Esophagus muscularis mucosa (tissue), 3 donors: ENCODE data around the gene USH1G.
"Not testable (repeated sequence)": the region's sequence is repeated elsewhere in the genome, so short reads cannot be mapped to it uniquely, and the experiment has no call there.

Experiments used
- POLR2A ChIP-seq: fragments of 450-650 bp; IDR thresholded peaks from one replicate; pipeline ENCODE4 v1.6.1; 2017; ENCODE audit warnings: antibody characterized with exemption, moderate library complexity, mild to moderate bottlenecking, low read depth
- POLR2AphosphoS5 ChIP-seq, 2 donors: sonication (generic); formaldehyde crosslinking; IDR thresholded peaks; one replicate each; pipeline ENCODE4 v1.6.1; 2017; ENCODE audit warnings: antibody characterized with exemption in 2 of 2
- TF ChIP-seq, protein P1 (sequence below), 3 experiments: fragments of 200-600 bp in 2 of 3; fragments of 450-650 bp in 1 of 3; sonication (generic) in 2 of 3; IDR thresholded peaks; one replicate each; pipeline ENCODE4 v1.5.1; 2017 to 2019; ENCODE audit warnings: antibody characterized with exemption in 3 of 3, mild to moderate bottlenecking in 2 of 3, moderate library complexity in 1 of 3

DNA sequence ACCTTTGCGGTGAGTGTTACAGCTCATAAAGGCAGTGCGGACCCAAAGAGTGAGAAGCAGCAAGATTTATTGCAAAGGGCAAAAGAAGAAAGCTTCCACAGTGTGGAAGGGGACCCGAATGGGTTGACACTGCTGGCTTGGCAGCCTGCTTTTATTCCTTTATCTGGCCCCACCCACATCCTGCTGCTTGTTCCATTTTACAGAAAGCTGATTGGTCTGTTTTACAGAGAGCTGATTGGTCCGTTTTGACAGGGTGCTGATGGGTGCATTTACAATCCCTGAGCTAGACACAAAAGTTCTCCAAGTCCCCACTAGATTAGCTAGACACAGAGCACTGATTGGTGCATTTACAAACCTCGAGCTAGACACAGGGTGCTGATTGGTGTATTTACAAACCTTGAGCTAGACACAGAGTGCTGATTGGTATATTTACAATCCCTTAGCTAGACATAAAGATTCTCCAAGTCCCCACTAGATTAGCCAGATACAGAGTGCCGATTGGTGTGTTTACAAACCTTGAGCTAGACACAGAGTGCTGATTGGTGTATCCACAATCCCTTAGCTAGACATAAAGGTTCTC lies 16.8 kb downstream of the USH1G start:
- TF ChIP-seq, protein P1, sequence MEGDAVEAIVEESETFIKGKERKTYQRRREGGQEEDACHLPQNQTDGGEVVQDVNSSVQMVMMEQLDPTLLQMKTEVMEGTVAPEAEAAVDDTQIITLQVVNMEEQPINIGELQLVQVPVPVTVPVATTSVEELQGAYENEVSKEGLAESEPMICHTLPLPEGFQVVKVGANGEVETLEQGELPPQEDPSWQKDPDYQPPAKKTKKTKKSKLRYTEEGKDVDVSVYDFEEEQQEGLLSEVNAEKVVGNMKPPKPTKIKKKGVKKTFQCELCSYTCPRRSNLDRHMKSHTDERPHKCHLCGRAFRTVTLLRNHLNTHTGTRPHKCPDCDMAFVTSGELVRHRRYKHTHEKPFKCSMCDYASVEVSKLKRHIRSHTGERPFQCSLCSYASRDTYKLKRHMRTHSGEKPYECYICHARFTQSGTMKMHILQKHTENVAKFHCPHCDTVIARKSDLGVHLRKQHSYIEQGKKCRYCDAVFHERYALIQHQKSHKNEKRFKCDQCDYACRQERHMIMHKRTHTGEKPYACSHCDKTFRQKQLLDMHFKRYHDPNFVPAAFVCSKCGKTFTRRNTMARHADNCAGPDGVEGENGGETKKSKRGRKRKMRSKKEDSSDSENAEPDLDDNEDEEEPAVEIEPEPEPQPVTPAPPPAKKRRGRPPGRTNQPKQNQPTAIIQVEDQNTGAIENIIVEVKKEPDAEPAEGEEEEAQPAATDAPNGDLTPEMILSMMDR (IDR thresholded peaks at IDR 0.05), result not testable (repeated sequence)
- not testable (repeated sequence) for TF ChIP-seq POLR2A; POLR2AphosphoS5 (IDR thresholded peaks at IDR 0.05)
